H1 (cell line): ENCODE data around the gene KERA. TPM values are rescaled to one million over a fixed set of nuclear protein-coding genes. Genes with fewer than 3 reads are reported as not detected.

ENCODE experiments used
- CTCF ChIP-seq, 3 experiments: IDR thresholded peaks; 1 replicate in 2 of 3; 2 replicates in 1 of 3; pipeline versions ENCODE4 v1.5.1 to v1.6.1; 2011; ENCODE audit warnings: low read length in 3 of 3, mild to moderate bottlenecking in 3 of 3, inconsistent platforms in 2 of 3, low read depth in 1 of 3, moderate library complexity in 1 of 3; ENCODE audit not compliant: insufficient read depth in 1 of 3; ENCODE audit errors: control extremely low read depth in 1 of 3
- POLR2AphosphoS5 ChIP-seq: IDR thresholded peaks from 2 replicates; pipeline ENCODE4 v1.6.1; 2011; ENCODE audit warnings: low read depth, low read length
- ZNF274 ChIP-seq: IDR thresholded peaks from 2 replicates; pipeline ENCODE4 v1.7.0; 2012; ENCODE audit warnings: low read length, borderline replicate concordance; ENCODE audit errors: extremely low read depth
- polyA plus RNA-seq, 7 experiments: library from polyadenylated mRNA; depleted of rRNA in 3 of 7; stranded (reverse) in 5 of 7; unstranded in 2 of 7; fragments of >200 nt in 5 of 7; fragments of 200-250 nt in 2 of 7; gene quantifications; 1 replicate in 5 of 7; 2 replicates in 1 of 7; 4 replicates in 1 of 7; pipeline versions ENCODE4 v1.2.1 to v1.2.3, GENCODE V29; 2011 to 2013; ENCODE audit warnings: missing spikeins in 2 of 7, mixed read lengths in 2 of 7
- total RNA-seq: library from RNA; stranded (reverse); fragmentation: NEBNext Ultra II Directional; extraction: Animal tissue kit (Norgen Biotek cat#: 25700); gene quantifications from 2 replicates; pipeline ENCODE4 v1.2.1, GENCODE V29; 2021

The KERA gene
- total and polyA plus RNA-seq, 2 of the 8 experiments (the other 6 are each of a cell fraction or from before 2014, with no cell fraction given), result not detected

- no peak for TF ChIP-seq CTCF (IDR thresholded peaks at IDR 0.05; ENCODE audit: control extremely low read depth in 1 of 3, insufficient read depth in 1 of 3, low read depth in 1 of 3, low read length in 3 of 3)
- no peak for TF ChIP-seq POLR2AphosphoS5
- no peak for TF ChIP-seq ZNF274
Measured at GRCh38 chr12:91033251-91033650, 24.6 kb downstream of the KERA start (continued).
